NCI-H1436 (cell line): ENCODE data around the gene HTR1E.
A peak's percentile ranks its signal among the peaks of the same experiment; 100 is the strongest.
"Not testable (repeated sequence)": the region's sequence is repeated elsewhere in the genome, so short reads cannot be mapped to it uniquely, and the experiment has no call there.

Experiments
- DNase-seq: peaks from one replicate; lab custom pipeline; 2025; lab: John Stamatoyannopoulos, UW

The HTR1E gene, protein sequence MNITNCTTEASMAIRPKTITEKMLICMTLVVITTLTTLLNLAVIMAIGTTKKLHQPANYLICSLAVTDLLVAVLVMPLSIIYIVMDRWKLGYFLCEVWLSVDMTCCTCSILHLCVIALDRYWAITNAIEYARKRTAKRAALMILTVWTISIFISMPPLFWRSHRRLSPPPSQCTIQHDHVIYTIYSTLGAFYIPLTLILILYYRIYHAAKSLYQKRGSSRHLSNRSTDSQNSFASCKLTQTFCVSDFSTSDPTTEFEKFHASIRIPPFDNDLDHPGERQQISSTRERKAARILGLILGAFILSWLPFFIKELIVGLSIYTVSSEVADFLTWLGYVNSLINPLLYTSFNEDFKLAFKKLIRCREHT

DNA sequence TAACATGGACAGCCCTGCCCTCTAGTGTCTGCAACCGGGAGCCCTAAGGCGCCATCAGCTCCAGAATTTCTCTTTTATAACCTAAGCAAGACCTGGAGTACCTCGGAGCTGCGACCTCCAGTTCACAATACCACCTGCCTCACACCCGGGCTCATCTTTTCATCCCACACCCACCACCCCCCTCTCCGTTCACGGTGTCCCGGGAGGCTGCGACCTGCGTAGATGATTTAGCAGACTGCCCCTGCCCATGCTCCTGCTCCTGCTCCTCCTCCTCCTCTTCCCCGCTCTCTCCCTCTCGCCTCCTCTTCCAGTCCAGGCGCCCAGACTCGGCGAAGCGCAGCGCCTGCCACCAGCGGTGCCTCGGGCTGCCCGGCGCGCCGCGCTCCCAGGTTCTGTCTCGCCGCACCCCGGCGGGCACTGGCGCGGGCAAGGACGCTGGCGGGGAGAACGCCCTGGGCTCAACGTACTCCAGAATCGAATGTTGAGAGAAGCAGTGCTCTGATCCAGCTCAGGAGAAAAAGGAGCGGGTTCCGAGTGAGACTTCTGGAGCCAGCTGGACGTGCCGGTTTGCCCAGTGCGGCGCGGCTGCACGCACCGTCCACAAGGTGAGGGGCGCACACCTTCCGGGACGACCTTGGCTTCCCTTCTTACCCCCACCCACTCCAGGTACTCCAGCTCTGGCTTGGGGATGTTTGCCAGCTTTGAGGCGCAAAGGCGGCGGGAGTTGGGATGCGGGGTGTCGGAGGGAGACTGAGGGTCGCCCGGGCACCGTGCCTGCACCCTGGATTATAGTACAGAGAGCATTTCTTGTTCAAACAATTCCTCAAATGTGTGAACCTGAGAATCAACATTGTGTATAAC lies at the start of gene HTR1E:
HTR1E (plus strand) TSS at position 310 of the 861 bp plus-strand sequence. CDS start 77,807 bp downstream, outside the sequence.
- DNase-seq = no peak

DNA sequence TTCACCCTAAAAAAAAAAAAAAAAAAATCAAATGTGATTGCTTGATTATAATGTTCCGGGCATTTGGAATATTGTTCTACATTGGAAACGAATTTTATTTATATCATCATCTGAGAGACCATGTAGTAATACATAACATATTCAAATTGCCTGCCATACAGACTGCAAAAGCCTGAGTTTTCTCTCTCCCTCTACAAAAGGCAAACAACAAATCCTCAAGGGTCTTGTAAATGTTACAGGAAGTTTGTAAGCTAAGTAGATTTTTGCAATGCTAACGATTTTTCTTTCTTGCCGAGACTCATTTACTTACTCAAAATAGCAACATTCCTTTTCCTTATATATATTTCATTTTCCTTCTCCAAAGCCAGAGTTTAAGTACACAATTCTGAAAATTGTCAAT lies 49.0 kb upstream of the HTR1E start:
- DNase-seq = no peak

DNA sequence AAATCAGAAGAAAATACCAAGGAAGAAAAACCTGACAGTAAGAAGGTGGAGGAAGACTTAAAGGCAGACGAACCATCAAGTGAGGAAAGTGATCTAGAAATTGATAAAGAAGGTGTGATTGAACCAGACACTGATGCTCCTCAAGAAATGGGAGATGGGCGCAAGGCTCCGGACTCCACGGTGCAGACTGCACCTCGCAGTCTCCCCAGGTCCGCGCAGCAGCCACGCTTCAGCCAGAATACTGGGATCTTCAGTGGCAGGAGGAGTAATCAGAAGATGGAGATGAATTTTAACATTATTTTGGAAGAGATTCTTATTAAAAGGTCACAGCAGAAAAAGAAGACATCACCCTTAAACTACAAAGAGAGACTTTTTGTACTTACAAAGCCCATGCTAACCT lies 40.1 kb upstream of the HTR1E start:
- not testable (repeated sequence) for DNase-seq

DNA sequence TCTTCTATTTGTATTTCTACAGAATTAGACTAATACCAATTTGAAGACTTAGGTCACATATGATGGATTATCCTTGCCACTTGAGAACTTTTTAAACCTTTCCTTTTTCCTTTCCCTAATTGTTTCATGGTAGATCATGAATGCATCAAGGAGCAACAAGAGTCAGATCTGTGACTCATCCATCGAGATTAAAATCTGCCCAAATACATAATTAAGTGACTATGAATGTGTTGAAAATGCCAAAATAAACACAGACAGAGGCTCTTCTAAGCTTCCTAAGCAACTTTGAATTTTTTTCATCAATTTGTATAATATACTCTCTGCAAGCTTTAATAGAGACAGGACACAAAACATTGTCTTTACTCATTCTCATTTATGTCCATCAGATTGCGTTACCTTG lies 23.5 kb upstream of the HTR1E start:
- DNase-seq = no peak

DNA sequence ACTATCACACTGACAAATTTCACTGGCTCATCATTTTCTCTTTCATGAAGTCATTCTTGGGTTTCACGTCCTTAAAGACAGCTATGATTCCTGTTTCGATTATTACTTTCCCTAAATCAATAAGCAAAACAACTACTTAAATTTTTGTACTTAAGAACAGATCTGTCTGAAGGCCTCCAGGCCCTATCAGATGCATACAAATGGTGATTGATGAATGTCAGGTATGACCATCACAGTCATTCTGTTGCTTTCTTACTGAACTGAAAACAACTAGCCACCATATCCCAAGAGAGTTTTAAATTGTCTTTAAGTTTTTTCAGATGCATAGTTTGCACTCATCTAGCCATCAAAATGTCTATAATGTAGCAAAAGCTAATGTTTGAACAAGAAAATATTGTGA lies 20.9 kb upstream of the HTR1E start:
- DNase-seq = no peak

DNA sequence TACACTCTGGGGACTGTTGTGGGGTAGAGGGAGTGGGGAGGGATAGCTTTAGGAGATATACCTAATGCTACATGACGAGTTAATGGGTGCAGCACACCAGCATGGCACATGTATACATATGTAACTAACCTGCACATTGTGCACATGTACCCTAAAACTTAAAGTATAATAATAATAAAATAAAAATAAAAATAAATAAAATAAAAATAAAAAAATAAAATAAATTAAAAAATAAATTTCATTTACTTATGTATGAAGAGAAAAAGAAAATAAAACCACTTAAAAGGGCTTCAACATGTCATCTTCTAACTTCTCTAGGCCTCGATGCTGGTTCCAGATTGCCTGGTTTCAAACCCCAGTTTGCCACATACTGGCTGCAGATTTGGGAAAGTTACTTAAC lies 10.2 kb upstream of the HTR1E start:
- not testable (repeated sequence) for DNase-seq

DNA sequence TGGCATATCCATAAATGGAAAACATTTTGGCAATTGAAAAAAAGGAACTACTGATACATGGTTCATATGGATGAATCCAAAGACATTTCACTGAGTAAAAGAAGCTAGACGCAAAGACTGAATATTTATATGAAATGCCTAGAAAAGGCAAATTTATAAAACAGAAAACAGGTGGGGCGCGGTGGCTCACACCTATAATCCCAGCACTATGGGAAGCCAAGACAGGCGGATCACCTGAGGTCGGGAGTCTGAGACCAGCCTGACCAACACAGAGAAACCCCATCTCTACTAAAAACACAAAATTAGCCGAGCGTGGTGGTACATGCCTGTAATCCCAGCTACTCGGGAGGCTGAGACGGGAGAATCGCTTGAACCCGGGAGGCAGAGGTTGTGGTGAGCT lies 9.5 kb upstream of the HTR1E start:
- DNase-seq = not testable (repeated sequence)

DNA sequence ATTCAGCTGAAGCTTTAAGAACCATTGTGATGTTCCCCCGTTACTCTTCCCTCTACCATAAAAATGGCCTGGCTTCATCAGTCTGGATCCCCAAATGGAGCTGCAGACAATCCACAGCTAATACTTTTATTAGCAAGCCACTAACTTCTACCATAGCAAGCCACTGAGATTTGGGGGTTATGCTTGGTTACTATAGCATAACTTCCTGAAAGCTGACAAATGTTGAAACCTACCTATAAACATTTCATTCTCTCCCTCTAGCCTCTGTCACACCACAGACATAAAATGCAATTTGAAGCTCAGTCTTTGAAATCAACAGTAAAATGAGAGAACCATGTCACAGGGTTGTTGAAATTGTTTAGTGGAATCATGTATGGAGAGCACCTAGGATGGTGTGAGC lies 3.0 kb upstream of the HTR1E start:
- no peak for DNase-seq

DNA sequence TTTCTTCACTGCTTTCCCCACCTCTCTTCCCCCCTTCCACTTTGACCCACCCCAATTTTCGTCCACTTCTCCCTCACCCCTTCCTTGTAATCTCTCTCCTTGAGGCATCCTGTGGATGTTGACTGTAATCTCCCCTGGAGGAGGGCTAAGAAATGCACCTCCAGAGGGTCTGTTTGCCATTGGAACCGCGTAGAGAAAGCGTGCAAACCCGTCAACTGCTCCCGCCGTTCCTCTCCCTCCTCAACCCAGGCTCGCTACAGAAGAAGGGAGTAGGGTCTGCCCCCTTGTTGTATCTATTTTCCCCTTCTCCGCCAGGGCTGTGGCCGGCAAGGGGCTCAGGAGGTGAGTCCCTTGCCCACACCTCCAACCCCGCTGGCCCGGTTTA lies 502 bp upstream of the HTR1E start:
- peak; percentile 2 for DNase-seq

DNA sequence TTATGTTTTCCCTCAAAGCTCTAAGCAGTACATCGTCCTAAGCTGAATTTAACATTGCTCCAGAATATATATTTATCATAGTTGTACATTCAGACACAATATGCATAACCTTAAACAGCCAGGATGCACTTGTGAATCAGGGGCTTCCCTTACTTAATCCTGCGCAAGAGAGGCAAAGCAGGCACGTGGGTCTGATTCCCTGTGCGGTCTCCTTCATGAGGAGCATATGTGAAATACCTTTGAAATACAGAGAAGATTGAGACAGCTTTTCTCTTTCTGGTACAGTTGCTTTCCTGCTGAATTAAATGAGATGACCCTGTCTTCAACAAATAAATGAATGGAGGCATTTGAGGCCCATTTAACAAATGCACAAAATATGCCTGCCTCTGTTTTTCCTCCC lies 1.5 kb downstream of the HTR1E start:
- DNase-seq = no peak

DNA sequence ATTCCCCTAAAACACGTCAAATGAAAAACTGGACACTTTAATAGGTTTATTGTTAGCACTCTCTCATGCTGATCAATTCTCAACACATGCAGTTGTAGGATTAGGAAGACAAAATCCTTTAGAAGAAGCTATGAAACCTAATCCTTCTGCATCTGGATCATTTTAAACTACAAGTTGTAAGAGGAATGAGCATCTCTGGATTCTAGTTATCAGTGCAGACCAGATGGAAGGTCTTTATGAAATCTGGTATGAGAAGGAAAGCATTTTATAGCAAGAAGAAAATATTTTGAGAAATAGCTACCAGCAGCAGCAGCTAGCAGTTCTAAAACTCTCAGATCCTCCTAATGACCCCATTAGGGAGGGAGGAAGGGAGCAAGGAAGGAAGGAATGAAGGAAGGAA lies 4.1 kb downstream of the HTR1E start:
- DNase-seq = no peak

DNA sequence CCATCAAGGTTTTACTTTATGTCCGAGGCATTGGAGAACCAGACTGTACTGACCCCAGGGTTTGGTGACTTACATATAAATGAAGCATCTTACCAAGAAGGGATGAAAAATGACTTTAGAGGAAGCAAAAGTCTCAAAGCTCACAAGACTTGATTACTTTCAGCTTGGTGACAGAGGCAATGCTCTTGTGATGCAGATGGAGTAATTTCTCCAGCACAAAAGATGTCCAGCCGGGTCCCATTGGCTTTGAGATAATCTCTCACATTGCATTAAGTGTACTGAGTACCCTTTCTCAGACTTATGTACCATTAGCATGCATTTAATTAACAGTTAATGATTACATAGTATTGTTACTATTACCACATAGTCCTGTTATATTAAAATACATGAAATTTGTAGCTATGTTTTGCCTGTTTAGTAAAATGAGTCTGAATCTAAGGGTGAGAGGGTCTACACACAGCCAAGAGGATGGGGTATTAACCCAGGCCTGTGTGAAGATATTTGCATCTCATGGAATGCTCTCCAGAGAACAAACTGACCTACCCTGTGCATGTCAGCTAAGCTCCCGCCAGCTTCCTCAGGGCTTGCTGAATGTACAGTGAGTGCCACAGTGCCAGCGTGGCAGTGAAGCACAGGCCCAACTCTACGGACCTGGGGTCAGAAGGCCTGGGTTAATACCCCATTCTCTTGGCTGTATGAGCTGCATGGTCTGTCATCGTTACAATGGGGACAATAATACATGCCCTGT lies 5.6 kb downstream of the HTR1E start:
- no peak for DNase-seq

DNA sequence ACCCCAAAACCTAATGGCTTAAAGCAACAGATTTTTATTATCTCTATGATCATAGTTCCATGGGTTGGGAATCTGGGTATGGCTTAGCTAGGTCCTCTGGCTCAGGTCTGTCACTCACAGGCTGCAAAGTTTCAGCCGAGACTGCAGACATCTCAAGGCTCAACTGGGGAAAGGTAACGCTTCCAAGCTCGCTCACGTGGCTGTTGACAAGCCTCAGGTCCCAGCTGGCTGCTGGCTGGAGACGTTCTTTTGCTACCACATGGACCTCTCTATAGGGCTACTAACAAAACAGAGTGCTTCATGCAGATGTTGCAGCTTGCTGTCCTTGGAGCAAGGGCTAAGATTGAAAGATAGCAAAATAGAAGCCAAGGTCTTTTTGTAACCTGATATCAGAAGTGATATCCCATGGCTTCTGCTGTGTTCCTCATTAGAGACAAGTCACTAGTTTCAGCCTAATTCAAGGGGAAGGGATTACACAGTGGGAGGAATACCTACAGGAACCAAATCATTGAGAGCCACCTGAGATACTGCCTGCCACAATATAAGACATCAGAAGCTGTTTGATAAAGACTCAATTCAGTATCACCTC lies 6.6 kb downstream of the HTR1E start:
- DNase-seq = no peak

DNA sequence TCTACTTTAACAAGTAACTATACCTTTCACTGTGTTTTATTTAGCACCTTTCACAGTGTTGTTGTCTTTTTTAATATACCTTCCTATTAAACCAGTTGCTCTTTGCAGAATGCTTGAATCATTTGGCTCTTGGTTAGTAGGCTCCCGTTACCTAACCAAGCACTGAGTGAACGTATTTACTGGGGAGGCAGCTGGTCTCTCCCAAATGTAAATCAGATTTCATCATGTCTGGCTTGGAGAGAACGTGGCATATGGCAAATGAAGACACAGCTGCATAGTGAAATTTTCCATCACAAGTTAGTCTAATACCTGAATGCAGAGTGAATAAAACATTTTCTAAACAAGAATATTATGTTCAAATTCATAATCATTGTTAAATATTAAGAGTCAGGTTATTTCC lies 12.4 kb downstream of the HTR1E start:
- no peak for DNase-seq

DNA sequence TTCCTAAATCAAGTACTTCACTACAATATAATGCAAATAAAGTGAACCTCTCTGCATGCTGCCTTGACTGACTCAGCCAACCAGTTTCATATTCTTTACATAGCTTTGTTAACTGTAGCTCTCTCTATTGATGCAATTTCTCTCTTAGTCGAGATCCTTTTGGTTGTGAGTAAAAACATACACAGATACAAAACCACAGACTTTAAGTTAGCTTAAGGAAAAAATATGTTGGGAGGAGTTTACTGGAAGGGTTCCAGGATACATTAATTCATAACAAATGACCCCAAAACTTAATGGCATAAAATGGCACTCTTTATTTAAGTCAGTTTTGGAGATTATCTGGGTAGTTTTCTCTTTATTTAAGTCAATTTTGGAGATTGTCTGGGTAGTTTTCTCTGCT lies 15.7 kb downstream of the HTR1E start:
- no peak for DNase-seq

DNA sequence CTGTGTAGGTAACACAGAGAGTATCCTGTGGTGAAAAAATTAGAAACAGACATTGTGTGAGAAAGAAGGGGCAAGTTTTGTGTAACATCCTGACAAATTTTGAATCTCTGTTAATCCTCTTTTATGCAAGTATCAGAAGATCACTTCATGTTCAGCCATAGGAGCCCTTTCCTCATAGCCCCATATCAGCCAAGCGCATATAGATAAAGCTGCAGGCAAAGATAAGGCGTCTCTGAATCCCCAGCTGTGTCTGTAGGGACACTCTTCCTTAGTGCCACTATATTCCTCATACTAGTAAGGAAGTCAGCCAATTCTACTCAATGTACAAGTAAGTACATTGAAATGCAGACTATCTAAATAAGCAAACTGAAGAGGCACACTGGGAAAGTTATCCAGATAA lies 22.3 kb downstream of the HTR1E start:
- DNase-seq = no peak

DNA sequence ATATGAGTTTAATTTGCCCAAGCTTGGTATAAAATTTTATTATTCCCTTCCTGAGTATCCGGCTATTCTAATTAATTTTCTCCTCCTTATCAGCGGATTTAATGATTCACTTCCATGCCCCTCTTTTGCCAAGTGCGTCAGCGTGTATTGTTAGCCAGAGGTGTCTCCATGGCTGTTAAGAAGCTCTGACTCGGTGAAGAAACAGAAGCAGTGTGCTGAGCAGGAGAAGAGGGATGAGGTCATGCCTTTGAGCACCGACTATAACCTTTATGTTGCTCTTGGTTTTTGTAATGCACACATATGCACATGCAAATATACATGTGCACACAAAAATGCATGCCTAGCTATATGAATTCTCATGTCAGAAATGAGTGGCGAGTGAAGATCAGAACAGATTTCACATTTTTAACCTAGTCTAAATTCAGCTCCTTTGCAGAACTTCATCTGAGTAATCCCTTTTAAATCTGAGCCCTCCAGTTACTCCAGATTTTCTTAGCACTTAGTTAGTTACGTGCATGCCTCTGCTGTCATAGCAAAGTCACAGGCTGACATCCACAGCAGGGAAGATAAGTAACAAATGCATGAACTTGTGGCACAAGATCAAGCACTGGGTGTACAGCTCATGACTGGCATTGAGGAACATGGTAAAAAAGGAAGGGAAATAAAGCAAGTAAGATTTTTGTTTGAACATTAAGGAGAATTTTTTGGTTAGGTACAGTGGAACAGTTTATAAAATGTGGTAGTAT lies 24.3 kb downstream of the HTR1E start:
- no peak for DNase-seq

DNA sequence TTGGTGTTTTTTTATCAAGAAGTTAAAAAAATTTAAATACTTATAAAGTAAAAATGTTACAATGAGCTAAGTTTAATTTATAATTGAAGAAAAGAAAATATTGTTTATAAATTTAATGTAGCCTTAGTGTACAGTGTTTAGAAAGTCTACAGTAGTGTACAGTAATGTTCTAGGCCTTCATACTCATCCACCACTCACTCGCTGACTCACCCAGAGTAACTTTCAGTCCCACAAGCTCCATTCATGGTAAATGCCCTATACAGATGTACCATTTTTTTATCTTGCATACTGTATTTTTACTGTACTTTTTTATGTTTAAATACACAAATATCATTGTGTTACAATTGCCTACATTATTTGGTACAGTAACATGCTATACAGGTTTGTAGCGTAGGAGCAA lies 26.0 kb downstream of the HTR1E start:
- no peak for DNase-seq

DNA sequence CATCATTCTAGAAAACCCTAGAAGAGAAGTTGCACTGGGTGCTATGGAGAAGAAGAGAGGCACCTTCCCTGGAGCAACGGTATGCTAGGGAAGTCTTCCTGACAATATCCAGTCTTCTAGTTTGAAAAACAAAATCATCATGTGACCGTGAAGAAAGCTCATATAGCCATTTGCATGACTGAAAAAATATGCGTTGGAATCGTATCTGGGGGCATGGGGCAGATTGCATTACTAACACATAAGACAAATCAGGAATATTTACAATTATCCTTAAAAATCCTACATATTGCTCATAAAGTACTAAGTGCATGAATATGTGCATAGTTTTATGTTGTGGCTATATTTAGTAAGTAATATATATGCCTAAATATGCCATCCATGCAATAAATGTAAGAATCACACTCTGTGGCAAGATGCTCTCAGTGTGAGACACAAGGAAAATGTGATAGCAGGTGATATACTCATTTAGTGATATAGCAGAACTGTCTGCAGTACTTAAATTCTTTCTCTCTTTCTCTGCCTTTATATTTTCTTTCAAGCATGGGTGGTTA lies 26.8 kb downstream of the HTR1E start:
- DNase-seq = no peak

DNA sequence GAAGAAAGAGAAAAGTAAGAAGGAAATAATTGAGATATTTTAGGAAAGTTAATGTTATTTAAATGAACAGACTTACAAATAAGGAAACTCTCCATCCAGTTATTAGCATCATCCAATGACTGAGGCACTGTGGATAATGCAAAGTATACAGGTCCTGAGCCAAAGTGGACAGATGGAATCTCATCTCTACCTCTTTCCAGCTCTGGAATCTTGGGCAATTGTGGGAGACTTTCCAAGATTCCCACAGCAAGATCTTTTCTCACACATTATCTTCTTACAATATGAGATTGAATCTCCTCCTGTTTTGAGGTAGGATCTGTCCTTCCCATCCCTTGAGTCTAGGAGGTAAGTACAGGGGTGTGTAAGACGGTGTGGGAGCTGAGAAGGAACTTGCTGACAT lies 28.9 kb downstream of the HTR1E start:
- DNase-seq = no peak

DNA sequence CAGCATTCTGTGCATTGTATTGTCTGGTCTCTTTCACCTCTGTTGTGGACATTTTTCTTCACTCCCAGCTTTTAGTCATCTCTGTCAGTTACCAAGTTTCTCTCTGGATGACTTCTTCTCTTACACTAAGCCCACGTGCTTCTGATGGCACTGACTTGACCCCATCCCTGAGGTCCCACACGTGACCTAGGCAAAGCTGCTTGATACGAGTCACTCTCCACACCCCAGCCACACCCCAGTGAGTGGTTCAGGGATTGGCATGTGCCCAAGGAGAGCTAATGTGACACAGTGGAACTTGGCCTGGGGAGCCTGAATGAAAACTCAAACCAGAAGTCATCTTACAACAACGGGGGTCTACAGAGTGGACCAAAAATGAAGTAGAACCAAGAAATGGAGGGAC lies 32.2 kb downstream of the HTR1E start:
- no peak for DNase-seq
